NB4 (cell line): Measurements from ENCODE around the gene BLNK.

Experiments
- MYC ChIP-seq: IDR thresholded peaks from 2 replicates; pipeline ENCODE4 v1.6.1; 2011; ENCODE audit warnings: low read depth, low read length
- POLR2A ChIP-seq: IDR thresholded peaks from 2 replicates; pipeline ENCODE4 v1.6.1; 2011; ENCODE audit warnings: mild to moderate bottlenecking; ENCODE audit not compliant: insufficient read length; ENCODE audit errors: extremely low read depth
- TF ChIP-seq, protein P1 (sequence below): IDR thresholded peaks from one replicate; pipeline ENCODE4 v1.5.1; 2012; ENCODE audit warnings: low read depth, low read length
- TF ChIP-seq, protein P2 (sequence below): IDR thresholded peaks from 2 replicates; pipeline ENCODE4 v1.6.1; 2011; ENCODE audit warnings: low read depth, low read length

DNA sequence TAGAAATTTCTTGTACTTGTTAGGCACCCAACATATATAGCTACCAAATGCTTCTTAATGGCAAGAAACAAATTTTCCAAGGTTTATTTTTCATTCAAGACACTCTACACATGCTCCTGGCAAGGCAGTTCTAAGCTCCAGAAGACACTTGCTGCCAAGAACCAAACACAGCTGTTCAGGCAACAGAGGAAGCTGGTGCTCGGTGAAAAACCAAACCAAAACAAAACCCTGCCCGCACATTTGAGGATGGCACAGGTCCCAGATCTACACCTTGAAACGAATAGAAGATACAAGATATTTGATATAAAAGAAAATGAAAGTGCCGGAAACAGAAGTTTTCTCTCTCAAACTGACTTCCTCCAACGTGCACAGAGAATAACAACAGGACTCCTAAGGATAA, 28.0 kb upstream of the BLNK start:
- no peak for TF ChIP-seq POLR2A
- TF ChIP-seq, protein P1, sequence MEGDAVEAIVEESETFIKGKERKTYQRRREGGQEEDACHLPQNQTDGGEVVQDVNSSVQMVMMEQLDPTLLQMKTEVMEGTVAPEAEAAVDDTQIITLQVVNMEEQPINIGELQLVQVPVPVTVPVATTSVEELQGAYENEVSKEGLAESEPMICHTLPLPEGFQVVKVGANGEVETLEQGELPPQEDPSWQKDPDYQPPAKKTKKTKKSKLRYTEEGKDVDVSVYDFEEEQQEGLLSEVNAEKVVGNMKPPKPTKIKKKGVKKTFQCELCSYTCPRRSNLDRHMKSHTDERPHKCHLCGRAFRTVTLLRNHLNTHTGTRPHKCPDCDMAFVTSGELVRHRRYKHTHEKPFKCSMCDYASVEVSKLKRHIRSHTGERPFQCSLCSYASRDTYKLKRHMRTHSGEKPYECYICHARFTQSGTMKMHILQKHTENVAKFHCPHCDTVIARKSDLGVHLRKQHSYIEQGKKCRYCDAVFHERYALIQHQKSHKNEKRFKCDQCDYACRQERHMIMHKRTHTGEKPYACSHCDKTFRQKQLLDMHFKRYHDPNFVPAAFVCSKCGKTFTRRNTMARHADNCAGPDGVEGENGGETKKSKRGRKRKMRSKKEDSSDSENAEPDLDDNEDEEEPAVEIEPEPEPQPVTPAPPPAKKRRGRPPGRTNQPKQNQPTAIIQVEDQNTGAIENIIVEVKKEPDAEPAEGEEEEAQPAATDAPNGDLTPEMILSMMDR, result no peak
- TF ChIP-seq, protein P2, sequence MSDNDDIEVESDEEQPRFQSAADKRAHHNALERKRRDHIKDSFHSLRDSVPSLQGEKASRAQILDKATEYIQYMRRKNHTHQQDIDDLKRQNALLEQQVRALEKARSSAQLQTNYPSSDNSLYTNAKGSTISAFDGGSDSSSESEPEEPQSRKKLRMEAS, result no peak
- no peak for TF ChIP-seq MYC
